MM.1S (cell line): ENCODE results near the gene TMEM200A.

Experiments
- CTCF ChIP-seq: fragments of 300-600 bp; sonication (generic); IDR thresholded peaks from 2 replicates; pipeline ENCODE4 v1.5.1; 2016; ENCODE audit warnings: antibody characterized with exemption, low read length, mixed read lengths
- EZH2phosphoT487 ChIP-seq: fragments of 300-600 bp; sonication (generic); IDR thresholded peaks from 2 replicates; pipeline ENCODE4 v1.6.1; 2018; ENCODE audit warnings: antibody characterized with exemption, low read length

GRCh38 chr6:130453230-130453629 is 87.4 kb downstream of the TMEM200A start:
- TF ChIP-seq EZH2phosphoT487 (no peak), CTCF (no peak)
